CD4-positive, alpha-beta T cell treated with Interleukin-15 for 4 hours (primary cell): Measurements from ENCODE around the gene ANP32E.
A peak's percentile ranks its signal among the peaks of the same experiment; 100 is the strongest.

ENCODE experiments used
- DNase-seq: peaks from one replicate; pipeline ENCODE4 v3.0.0-alpha.2; 2020; ENCODE audit warnings: low spot score

Gene ANP32E

DNA sequence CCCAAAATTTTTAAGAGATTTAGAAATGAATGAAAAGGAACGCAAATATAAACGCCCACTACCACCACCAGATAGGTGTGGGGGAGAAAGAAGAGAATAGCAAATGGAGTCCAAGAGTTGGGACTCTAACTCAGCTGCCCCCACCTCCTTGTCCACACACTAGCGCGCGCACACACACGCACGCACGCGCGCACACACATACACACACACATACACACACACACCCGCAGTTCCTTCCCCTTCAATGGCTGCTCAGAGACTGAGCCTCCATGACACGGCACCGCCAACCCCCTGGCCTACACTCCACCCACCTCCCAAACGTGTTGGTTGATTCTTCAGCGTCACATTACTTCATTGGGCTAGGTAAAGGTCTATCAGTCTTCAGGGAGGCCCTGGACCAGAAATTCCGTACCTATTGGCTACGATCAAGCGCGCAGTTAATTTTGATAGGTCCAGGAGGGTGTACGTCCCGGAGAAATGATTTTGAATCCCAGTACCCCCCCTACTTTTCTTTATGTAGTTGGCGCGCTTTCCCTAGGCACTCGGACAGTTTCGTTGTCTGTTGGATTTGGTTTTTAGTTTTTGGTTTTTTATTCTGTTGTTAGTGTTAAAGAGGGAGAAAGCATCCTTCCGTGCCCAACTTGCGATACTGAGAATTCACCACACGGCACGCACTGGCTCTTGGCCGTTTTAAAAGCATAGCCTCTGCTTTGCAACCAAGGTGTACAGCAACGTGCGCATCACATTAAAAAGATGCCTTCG is at the start of gene ANP32E:
Gene ANP32E (minus strand): TSS at position 261 of the 762 bp plus-strand sequence. CDS start 326 bp downstream, outside the sequence.
- DNase-seq: peak; percentile 97

DNA sequence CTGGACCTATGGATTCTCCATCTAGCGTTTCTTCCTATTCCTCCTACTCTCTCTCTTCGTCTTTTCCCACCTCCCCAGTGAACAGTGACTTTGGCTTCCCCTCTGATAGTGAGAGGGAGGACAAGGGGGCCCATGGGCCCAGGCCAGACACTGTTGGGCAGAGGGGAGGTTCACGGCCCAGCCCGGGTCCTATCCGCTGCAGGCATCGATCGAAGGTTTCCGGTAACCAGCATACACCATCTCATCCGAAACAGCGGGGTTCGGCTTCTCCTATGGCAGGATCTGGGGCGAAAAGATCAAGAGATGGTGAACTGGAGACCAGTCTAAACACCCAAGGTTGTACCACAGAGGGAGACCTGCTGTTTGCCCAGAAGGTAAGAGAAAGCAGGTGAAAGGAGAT is 47.3 kb upstream of the ANP32E start:
- no peak for DNase-seq

GRCh38 chr1:150282558-150282958 is 46.6 kb upstream of the ANP32E start:
- no peak for DNase-seq

DNA sequence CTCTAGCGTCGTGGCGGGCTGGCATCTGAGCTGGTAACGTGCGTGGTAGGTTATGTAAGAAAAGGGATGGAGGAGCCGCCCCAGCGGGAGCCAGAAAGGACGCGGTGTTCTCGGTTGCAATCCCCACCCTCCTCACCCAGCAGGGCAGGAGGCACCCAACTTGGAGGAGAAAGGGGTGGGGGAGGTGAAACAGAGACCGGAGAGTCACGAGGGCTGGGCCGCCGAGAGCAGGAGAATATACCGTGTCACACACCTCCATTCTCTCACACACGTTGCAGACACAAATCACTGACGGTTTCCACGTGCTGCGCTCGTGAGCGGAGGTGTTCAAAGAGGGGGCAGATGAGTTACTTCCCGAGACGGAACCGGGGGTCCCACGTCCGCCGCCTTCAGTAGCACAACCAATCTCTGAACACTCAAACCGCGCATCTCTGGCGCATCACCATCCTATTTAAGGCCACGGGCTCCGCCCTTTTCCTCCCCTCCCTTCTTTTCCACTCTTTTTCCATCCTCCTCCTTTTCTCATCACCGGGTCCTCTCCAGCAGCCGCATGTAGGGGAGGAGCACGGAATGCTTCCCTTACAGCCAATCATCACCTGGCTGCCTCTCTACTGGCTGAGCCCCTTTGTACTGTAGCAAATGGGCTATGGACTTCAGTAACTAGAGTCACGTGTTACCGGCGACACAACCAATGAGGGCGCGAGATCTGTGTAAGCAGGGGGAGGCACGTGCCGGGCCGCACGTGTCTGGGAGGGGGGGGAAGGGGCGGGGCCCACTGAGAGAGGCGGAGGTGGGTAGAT is 46.0 kb upstream of the ANP32E start, which contains the start of gene CIART:
Gene CIART (plus strand): TSS at position 797 of the 800 bp plus-strand sequence. CDS start 714 bp downstream, outside the sequence.
- peak; percentile 81 for DNase-seq

DNA sequence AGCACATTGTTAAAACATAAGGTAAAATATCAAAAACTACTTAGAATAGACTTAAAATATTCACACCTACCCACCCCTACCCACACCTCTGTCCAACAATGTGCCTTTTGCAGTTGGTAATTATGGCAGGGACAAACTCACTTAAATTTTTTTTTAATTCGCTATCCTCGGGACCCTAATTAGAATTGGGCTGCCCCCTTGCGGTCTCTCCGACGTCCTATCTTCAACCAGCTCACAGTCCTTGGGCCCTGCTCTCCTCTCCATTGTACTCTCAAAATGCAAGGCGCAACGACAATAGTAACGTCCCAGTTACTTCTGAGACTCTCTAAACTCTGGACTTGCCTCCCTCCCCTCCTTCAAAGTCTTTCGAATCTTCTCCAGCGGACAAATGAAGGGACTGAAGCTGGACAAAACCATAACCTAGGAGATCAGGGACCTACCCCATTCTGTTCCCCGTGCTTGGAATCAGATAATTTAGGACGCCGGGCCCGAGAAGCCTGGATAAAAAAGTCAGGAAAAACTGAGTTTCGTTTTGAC is 45.4 kb upstream of the ANP32E start:
- DNase-seq: peak; percentile 65

- no peak for DNase-seq
Observed at GRCh38 chr1:150280138-150280707, 44.3 kb upstream of the ANP32E start.

- DNase-seq: no peak
Observed at GRCh38 chr1:150273311-150273710, 37.4 kb upstream of the ANP32E start.

GRCh38 chr1:150271291-150271959 is 35.5 kb upstream of the ANP32E start:
- DNase-seq: no peak

DNA sequence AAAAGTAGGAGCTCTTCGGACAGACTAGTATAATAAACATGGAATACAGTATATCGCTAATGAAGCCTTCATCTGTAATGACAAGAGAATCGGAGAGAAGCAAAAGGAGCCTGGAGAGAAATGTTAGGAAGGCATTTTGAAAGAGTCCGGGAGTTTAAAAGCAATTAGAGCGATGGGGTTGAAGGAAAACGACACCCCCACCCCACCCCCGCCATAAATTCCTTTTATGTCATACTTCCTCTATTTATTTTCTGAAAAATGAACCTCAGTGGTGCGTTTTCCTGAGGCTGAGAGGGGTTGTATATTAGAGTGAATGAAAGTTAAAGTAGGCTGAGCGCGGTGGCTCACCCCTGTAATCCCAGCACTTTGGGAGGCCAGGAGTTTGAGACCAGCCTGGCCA is 33.5 kb upstream of the ANP32E start:
- DNase-seq: no peak

- peak; percentile 95 for DNase-seq
Observed at GRCh38 chr1:150268705-150269403, 32.9 kb upstream of the ANP32E start, which contains the start of gene APH1A. Gene APH1A, minus strand, starts transcription at chr1:150269016. Its CDS starts 206 bp downstream, at chr1:150268810.

GRCh38 chr1:150268340-150268704 is 32.4 kb upstream of the ANP32E start:
- DNase-seq: peak; percentile 42

- no peak for DNase-seq
Observed at GRCh38 chr1:150267896-150268295, 32.0 kb upstream of the ANP32E start.

- DNase-seq: no peak
Observed at GRCh38 chr1:150263549-150263948, 27.6 kb upstream of the ANP32E start.

DNA sequence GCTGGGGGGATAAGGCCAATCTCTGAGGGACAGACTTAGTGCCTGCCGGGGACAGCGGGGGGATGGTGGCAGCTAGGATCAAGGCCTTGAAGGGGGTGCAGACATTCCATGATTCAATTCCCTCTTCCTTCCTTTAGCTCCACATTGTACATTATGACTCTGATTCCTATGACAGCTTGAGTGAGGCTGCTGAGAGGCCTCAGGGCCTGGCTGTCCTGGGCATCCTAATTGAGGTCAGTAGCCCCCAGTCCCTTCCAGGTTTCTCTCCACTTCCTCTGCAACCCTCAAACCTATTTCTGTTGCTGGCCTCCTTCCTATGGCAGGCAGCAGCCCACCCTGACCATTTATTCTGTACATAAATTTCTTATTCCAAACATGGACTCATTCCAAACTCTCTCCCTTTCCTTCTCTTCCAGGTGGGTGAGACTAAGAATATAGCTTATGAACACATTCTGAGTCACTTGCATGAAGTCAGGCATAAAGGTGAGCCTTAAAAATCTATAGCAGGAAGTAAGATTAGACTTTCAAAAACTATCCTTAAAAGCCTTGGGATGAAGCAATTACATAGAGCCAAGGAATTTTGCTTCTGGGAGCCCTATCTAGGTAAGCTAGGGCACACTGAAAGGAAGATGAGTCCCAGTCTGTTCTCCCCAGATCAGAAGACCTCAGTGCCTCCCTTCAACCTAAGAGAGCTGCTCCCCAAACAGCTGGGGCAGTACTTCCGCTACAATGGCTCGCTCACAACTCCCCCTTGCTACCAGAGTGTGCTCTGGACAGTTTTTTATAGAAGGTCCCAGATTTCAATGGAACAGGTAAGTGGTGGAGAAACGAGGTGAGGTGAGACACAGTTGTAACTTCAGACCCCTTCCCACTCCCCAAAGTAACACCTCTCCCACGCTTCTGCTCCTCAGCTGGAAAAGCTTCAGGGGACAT is 26.7 kb upstream of the ANP32E start:
- no peak for DNase-seq

DNA sequence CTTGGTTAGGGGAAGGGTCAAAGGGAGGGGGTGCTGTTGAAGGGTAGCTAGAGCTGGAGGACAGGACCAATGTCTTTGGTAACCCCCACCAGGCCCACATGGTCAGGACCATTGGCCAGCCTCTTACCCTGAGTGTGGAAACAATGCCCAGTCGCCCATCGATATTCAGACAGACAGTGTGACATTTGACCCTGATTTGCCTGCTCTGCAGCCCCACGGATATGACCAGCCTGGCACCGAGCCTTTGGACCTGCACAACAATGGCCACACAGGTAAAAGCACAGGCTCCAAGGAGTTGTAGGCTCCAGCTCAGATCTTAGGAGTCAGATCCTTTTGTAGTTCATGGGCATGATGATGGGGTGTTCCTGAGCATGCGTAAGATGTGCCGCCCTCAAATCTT is 25.5 kb upstream of the ANP32E start:
- no peak for DNase-seq

- no peak for DNase-seq
Observed at GRCh38 chr1:150259758-150260669, 24.1 kb upstream of the ANP32E start.

DNA sequence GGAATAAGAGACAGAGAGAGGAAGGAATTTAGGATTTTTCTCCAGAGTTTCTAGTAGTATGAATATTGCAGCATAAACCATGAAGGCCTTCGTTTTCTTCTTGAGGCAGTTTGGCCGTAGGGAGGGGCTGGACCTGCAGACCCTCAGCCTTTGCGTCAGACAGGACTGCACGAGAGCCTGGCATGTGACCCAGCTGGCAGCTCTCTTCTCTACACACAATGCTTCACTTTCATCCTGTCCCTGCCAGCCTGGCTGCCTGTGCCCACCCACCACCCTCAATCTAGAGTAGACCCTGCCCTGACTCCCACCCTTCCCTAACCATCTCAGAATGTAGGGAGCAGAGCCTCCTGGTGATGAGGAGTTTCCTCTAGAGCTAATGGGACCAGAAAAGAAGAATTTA is 23.3 kb upstream of the ANP32E start:
- DNase-seq: no peak

GRCh38 chr1:150257624-150258585 is 22.0 kb upstream of the ANP32E start, which contains the start of gene CA14:
Gene CA14, plus strand, starts transcription at chr1:150257774. Its CDS starts 355 bp downstream, at chr1:150258129.
- DNase-seq: no peak
